ENCODE measurements around the gene ELMOD3.

DNA sequence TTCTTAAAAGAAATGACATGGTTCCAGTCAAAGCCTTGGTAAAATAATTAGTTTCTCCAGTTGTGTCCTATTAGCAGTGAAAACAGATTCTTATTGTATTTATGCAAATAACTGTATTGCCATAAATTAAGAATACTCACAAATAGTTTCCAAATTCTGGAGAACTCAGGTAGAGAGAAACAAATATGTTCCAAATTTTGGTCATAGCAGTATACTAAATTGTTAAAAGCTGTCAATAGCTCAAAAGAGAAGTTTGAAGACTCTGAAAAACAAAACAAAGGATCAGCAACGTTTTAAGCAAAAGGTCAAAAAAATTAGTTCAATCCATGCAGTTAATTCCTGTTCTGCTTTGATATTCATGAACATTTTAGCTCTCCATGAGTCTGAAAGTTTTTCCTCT, 25.5 kb downstream of the ELMOD3 start:
- TF ChIP-seq, protein P1, sequence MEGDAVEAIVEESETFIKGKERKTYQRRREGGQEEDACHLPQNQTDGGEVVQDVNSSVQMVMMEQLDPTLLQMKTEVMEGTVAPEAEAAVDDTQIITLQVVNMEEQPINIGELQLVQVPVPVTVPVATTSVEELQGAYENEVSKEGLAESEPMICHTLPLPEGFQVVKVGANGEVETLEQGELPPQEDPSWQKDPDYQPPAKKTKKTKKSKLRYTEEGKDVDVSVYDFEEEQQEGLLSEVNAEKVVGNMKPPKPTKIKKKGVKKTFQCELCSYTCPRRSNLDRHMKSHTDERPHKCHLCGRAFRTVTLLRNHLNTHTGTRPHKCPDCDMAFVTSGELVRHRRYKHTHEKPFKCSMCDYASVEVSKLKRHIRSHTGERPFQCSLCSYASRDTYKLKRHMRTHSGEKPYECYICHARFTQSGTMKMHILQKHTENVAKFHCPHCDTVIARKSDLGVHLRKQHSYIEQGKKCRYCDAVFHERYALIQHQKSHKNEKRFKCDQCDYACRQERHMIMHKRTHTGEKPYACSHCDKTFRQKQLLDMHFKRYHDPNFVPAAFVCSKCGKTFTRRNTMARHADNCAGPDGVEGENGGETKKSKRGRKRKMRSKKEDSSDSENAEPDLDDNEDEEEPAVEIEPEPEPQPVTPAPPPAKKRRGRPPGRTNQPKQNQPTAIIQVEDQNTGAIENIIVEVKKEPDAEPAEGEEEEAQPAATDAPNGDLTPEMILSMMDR (IDR thresholded peaks at IDR 0.05), result no peak
- TF ChIP-seq, protein P2, sequence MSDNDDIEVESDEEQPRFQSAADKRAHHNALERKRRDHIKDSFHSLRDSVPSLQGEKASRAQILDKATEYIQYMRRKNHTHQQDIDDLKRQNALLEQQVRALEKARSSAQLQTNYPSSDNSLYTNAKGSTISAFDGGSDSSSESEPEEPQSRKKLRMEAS (CRISPR knock-in tag; IDR thresholded peaks at IDR 0.05), result no peak
- TF ChIP-seq ZNF138 (CRISPR knock-in tag; conservative IDR thresholded peaks at IDR 0.05) (no peak), ELF4 (CRISPR knock-in tag; IDR thresholded peaks at IDR 0.05; ENCODE audit: low read depth) (no peak), MYBL2 (CRISPR knock-in tag; IDR thresholded peaks at IDR 0.05) (no peak), SP1 (CRISPR knock-in tag; conservative IDR thresholded peaks at IDR 0.05) (no peak)
- TF ChIP-seq, protein P3, sequence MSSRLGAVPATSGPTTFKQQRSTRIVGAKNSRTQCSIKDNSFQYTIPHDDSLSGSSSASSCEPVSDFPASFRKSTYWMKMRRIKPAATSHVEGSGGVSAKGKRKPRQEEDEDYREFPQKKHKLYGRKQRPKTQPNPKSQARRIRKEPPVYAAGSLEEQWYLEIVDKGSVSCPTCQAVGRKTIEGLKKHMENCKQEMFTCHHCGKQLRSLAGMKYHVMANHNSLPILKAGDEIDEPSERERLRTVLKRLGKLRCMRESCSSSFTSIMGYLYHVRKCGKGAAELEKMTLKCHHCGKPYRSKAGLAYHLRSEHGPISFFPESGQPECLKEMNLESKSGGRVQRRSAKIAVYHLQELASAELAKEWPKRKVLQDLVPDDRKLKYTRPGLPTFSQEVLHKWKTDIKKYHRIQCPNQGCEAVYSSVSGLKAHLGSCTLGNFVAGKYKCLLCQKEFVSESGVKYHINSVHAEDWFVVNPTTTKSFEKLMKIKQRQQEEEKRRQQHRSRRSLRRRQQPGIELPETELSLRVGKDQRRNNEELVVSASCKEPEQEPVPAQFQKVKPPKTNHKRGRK (CRISPR knock-in tag; IDR thresholded peaks at IDR 0.05; ENCODE audit: borderline replicate concordance), result no peak
- TF ChIP-seq, protein P4, sequence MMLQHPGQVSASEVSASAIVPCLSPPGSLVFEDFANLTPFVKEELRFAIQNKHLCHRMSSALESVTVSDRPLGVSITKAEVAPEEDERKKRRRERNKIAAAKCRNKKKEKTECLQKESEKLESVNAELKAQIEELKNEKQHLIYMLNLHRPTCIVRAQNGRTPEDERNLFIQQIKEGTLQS (CRISPR knock-in tag; conservative IDR thresholded peaks at IDR 0.05), result no peak
- TF ChIP-seq, protein P5, sequence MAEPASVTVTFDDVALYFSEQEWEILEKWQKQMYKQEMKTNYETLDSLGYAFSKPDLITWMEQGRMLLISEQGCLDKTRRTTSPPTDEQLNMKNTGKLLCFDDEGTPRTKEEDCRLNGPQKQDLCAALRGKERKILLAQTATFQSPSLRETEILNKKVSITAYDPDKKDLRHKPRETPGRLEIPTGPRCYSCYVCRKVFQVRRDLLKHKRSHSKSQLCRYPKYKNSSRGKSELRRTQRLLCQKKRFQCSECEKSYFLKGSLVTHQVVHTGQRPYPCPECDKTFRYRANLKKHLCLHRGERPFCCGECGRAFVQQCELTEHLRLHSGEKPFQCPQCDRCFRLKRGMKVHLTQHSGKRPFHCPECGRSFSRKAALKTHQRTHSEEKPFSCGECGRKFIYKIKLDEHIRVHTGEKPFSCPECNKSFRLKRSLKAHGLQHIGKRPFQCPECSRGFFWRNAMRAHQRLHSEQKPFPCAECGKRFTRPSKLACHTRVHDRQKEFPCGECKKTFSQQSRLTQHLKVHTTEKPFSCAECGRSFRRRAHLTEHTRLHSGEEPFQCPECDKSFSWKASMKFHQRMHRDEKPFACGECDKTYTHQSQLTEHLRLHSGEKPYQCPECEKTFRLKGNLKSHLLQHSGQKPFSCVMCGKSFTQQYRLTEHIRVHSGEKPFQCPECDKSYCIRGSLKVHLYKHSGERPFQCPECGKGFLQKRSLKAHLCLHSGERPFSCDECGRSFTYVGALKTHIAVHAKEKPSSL (CRISPR knock-in tag; conservative IDR thresholded peaks at IDR 0.05), result no peak
